NOMO-1 treated with dmso at 0.1 percent for 144 hours (cell line): ENCODE data around the gene ROR2.

Source experiments
- DNase-seq: peaks from one replicate; lab custom pipeline; 2025; ENCODE audit not compliant: unreplicated experiment; lab: John Stamatoyannopoulos, UW

Gene ROR2

GRCh38 chr9:91724609-91725505, 225.2 kb downstream of the ROR2 start:
- no peak for DNase-seq

GRCh38 chr9:91724068-91724440, 226.0 kb downstream of the ROR2 start:
- DNase-seq = no peak

GRCh38 chr9:91723420-91724067, 226.5 kb downstream of the ROR2 start:
- no peak for DNase-seq

- no peak for DNase-seq
These were observed 229.0 kb downstream of the ROR2 start for GRCh38 chr9:91720751-91721705.

- DNase-seq = no peak
These were observed 229.7 kb downstream of the ROR2 start for GRCh38 chr9:91720313-91720712.

GRCh38 chr9:91718071-91718470, 232.0 kb downstream of the ROR2 start:
- DNase-seq = no peak

GRCh38 chr9:91716815-91717214, 233.2 kb downstream of the ROR2 start:
- no peak for DNase-seq

GRCh38 chr9:91716239-91716638, 233.8 kb downstream of the ROR2 start:
- DNase-seq = no peak

GRCh38 chr9:91714874-91715615, 235.0 kb downstream of the ROR2 start:
- no peak for DNase-seq

- DNase-seq = no peak
These were observed 235.8 kb downstream of the ROR2 start for GRCh38 chr9:91714020-91714806.

- DNase-seq = no peak
These were observed 237.2 kb downstream of the ROR2 start for GRCh38 chr9:91712811-91713210.

GRCh38 chr9:91711755-91712601, 238.1 kb downstream of the ROR2 start:
- no peak for DNase-seq

- no peak for DNase-seq
These were observed 239.9 kb downstream of the ROR2 start for GRCh38 chr9:91710158-91710557.

- no peak for DNase-seq
These were observed 244.6 kb downstream of the ROR2 start for GRCh38 chr9:91705386-91705785.

GRCh38 chr9:91700475-91700874, 249.6 kb downstream of the ROR2 start:
- no peak for DNase-seq

- no peak for DNase-seq
These were observed 251.8 kb downstream of the ROR2 start for GRCh38 chr9:91698266-91698665.

GRCh38 chr9:91697201-91697600, 252.8 kb downstream of the ROR2 start:
- DNase-seq = no peak

GRCh38 chr9:91694081-91694870, 255.8 kb downstream of the ROR2 start:
- no peak for DNase-seq
